PFSK-1 (cell line): ENCODE results near the gene MN1.

Source experiments
- POLR2AphosphoS5 ChIP-seq: IDR thresholded peaks from 2 replicates; pipeline ENCODE4 v1.6.1; 2012; ENCODE audit warnings: low read depth, mild to moderate bottlenecking, control low read depth, low read length, moderate library complexity
- REST ChIP-seq, 2 experiments: IDR thresholded peaks; 2 replicates each; pipeline versions ENCODE4 v1.6.1 to v1.8.0; 2011 to 2012; ENCODE audit warnings: low read depth in 2 of 2, low read length in 2 of 2, control low read depth in 1 of 2, inconsistent platforms in 1 of 2, mild to moderate bottlenecking in 1 of 2, moderate library complexity in 1 of 2; ENCODE audit not compliant: insufficient read depth in 1 of 2

- TF ChIP-seq REST (IDR thresholded peaks at IDR 0.05; ENCODE audit: insufficient read depth in 1 of 2, low read depth in 2 of 2, low read length in 2 of 2) (no peak), POLR2AphosphoS5 (no peak)
Observed at GRCh38 chr22:27752141-27752540, 49.4 kb downstream of the MN1 start.
